ENCODE measurements around the gene MOK.
"Not testable (repeated sequence)": the region's sequence is repeated elsewhere in the genome, so short reads cannot be mapped to it uniquely, and the experiment has no call there.

MOK gene

DNA sequence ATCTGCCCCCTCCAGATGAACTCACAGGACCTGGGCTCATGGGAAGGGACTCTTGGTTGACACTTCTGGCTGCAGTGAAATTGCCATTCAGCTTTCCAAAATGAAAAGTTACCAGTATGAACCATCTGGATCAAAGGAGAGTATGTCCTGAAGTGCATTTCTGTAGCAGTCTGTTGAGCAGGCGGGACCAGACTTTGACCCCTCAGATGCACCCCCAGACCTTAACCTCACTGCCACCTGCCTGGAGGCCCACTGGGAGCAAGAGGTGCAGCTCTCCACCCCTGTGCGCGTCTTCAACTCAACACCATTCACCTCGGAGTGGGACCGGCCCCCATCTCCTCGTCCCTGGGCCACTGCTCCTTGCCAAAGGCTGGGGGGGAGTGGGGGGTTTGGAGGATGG lies 55.0 kb downstream of the MOK start:
- no peak overlapping the region for H3K4me2 ChIP-seq
- H4K20me1 ChIP-seq (ENCODE audit: insufficient read depth) = no peaks in the 10 kb centered on the region
- no peak overlapping the region for H3K27ac ChIP-seq
- no peak overlapping the region for H3K4me3 ChIP-seq (IDR thresholded peaks at IDR 0.05; ENCODE audit: insufficient read depth, low read depth, low read length)
- no peaks in the 10 kb centered on the region for H3K36me3 ChIP-seq (ENCODE audit: insufficient read depth)
- no peak overlapping the region for H2AFZ ChIP-seq (ENCODE audit: low read depth)
- no peaks in the 10 kb centered on the region for H3K27me3 ChIP-seq (ENCODE audit: insufficient read depth, low read depth)
- TF ChIP-seq, protein P1, sequence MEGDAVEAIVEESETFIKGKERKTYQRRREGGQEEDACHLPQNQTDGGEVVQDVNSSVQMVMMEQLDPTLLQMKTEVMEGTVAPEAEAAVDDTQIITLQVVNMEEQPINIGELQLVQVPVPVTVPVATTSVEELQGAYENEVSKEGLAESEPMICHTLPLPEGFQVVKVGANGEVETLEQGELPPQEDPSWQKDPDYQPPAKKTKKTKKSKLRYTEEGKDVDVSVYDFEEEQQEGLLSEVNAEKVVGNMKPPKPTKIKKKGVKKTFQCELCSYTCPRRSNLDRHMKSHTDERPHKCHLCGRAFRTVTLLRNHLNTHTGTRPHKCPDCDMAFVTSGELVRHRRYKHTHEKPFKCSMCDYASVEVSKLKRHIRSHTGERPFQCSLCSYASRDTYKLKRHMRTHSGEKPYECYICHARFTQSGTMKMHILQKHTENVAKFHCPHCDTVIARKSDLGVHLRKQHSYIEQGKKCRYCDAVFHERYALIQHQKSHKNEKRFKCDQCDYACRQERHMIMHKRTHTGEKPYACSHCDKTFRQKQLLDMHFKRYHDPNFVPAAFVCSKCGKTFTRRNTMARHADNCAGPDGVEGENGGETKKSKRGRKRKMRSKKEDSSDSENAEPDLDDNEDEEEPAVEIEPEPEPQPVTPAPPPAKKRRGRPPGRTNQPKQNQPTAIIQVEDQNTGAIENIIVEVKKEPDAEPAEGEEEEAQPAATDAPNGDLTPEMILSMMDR (conservative IDR thresholded peaks at IDR 0.05; ENCODE audit: low read depth, low read length) = no peak
- no peak overlapping the region for H3K9ac ChIP-seq
- H3K4me1 ChIP-seq (ENCODE audit: low read depth, poor library complexity, severe bottlenecking) = no peaks in the 10 kb centered on the region
- no peaks in the 10 kb centered on the region for H3K79me2 ChIP-seq (ENCODE audit: insufficient read depth, low read depth)

DNA sequence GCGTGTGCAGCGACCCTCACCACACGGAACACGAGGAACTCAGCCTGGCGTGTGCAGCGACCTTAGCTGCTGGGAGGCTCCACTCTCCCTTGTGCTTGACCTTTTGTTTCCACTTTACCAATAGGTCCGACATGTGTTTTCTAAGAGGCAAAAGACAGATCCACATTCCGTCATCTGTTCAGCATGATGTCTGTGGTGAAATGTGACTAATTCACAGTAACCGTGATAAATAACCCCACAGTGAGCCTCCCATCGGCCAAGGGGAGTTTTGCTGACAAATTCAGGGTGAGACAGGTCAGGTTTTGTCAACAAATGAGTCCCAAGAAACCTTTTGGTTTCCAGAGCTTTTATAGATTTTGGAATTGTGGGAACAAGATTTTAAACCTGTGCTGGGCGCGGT lies 55.9 kb downstream of the MOK start:
- no peaks in the 10 kb centered on the region for H3K79me2 ChIP-seq (ENCODE audit: insufficient read depth, low read depth)
- no peak overlapping the region for H3K4me2 ChIP-seq
- H3K4me1 ChIP-seq (ENCODE audit: low read depth, poor library complexity, severe bottlenecking) = no peaks in the 10 kb centered on the region

DNA sequence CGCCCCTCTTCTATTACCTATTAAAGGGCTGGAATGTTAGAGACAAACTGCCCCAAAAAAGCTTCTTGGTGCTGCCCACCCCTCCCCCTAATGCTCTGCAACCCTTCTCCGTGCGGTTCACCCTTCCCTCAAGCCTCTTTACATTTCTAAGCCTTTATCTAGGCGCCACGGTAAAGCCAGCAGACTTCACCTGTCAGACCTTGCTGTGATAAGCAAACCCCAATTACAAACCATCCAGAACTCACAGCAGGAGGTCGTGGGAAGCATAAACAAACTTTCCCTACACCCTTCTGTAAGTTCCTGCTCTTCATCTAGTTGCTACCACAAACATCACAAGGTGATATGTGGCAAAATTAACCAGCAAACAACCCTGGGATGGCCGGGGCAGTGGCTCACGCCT lies 56.8 kb downstream of the MOK start:
- Histone ChIP-seq H3K4me3 (IDR thresholded peaks at IDR 0.05; ENCODE audit: insufficient read depth, low read depth, low read length) (no peak overlapping the region), H3K27ac (no peak overlapping the region), H3K9ac (no peak overlapping the region), H3K4me1 (ENCODE audit: low read depth, poor library complexity, severe bottlenecking) (no peaks in the 10 kb centered on the region), H3K36me3 (ENCODE audit: insufficient read depth) (no peaks in the 10 kb centered on the region), H3K27me3 (ENCODE audit: insufficient read depth, low read depth) (no peaks in the 10 kb centered on the region), H3K4me2 (no peak overlapping the region), H3K79me2 (ENCODE audit: insufficient read depth, low read depth) (no peaks in the 10 kb centered on the region), H2AFZ (ENCODE audit: low read depth) (no peak overlapping the region), H4K20me1 (ENCODE audit: insufficient read depth) (no peaks in the 10 kb centered on the region)
- TF ChIP-seq, protein P1 (conservative IDR thresholded peaks at IDR 0.05; ENCODE audit: low read depth, low read length) = no peak

More for the DNA sequence above, 55.9 kb downstream of the MOK start:
- Histone ChIP-seq H3K4me3 (IDR thresholded peaks at IDR 0.05; ENCODE audit: insufficient read depth, low read depth, low read length) (no peak overlapping the region), H3K27me3 (ENCODE audit: insufficient read depth, low read depth) (no peaks in the 10 kb centered on the region), H3K36me3 (ENCODE audit: insufficient read depth) (no peaks in the 10 kb centered on the region), H2AFZ (ENCODE audit: low read depth) (no peak overlapping the region), H3K27ac (no peak overlapping the region), H3K9ac (no peak overlapping the region), H4K20me1 (ENCODE audit: insufficient read depth) (no peaks in the 10 kb centered on the region)
- TF ChIP-seq, protein P1 (conservative IDR thresholded peaks at IDR 0.05; ENCODE audit: low read depth, low read length) = no peak

DNA sequence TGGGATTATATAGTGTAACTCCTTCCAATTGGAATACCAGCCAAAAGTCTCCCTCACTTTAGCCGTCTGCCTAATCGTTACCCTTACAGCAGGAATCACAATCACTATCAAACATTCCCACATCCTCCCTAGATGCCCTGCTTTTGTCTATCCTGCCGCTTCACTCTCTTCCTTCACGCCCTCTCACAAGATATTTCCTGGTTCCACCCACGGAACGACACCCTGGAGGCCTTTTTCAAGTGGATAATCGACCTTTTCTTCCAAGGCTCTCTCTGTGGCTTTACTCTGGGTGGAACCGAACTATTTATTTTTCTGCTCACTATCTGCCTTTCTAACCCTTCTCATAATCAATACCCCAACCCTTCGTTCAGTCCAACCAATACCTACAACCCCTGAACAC lies 58.9 kb downstream of the MOK start:
- Histone ChIP-seq H2AFZ (ENCODE audit: low read depth) (no peak overlapping the region), H3K27ac (no peak overlapping the region), H3K79me2 (ENCODE audit: insufficient read depth, low read depth) (no peaks in the 10 kb centered on the region), H3K4me2 (no peak overlapping the region), H3K9ac (no peak overlapping the region), H3K4me1 (ENCODE audit: low read depth, poor library complexity, severe bottlenecking) (no peaks in the 10 kb centered on the region), H4K20me1 (ENCODE audit: insufficient read depth) (no peaks in the 10 kb centered on the region), H3K4me3 (IDR thresholded peaks at IDR 0.05; ENCODE audit: insufficient read depth, low read depth, low read length) (no peak overlapping the region), H3K36me3 (ENCODE audit: insufficient read depth) (no peaks in the 10 kb centered on the region), H3K27me3 (ENCODE audit: insufficient read depth, low read depth) (no peaks in the 10 kb centered on the region)
- TF ChIP-seq, protein P1 (conservative IDR thresholded peaks at IDR 0.05; ENCODE audit: low read depth, low read length) = no peak

DNA sequence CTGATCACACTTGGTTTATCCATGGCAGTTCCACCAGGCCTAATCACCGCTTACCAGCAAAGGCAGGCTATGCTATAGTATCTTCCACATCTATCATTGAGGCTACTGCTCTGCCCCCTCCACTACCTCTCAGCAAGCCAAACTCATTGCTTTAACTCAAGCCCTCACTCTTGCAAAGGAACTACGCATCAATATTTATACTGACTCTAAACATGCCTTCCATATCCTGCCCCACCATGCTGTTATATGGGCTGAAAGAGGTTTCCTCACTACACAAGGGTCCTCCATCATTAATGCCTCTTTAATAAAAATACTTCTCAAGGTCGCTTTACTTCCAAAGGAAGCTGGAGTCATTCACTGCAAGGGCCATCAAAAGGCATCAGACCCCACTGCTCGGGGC lies 61.2 kb downstream of the MOK start:
- H3K79me2 ChIP-seq (ENCODE audit: insufficient read depth, low read depth); H3K4me1 ChIP-seq (ENCODE audit: low read depth, poor library complexity, severe bottlenecking); H3K9ac ChIP-seq; H3K4me2 ChIP-seq; H3K27me3 ChIP-seq (ENCODE audit: insufficient read depth, low read depth); H3K36me3 ChIP-seq (ENCODE audit: insufficient read depth); H3K27ac ChIP-seq; H4K20me1 ChIP-seq (ENCODE audit: insufficient read depth); H2AFZ ChIP-seq (ENCODE audit: low read depth); H3K4me3 ChIP-seq (IDR thresholded peaks at IDR 0.05; ENCODE audit: insufficient read depth, low read depth, low read length): not testable (repeated sequence)

Data from KMS-11 (cell line).